Tibial artery (tissue), 4 donors: Measurements from ENCODE around the gene NCKAP5.

ENCODE experiments used
- DNase-seq, 2 donors: peaks; one replicate each; pipeline ENCODE4 v3.0.0-alpha.2; 2019
- H3K27ac ChIP-seq, 2 donors: fragments of 200-600 bp; sonication (generic) in 1 of 2; 1 replicate in 1 of 2; 2 replicates in 1 of 2; pipeline ENCODE4 v1.5.1; 2018 to 2019; ENCODE audit warnings: mild to moderate bottlenecking in 1 of 2
- H3K27me3 ChIP-seq, 2 donors: fragments of 200-600 bp; sonication (generic) in 1 of 2; one replicate each; pipeline versions ENCODE4 v1.5.1 to v1.6.0; 2016 to 2019
- H3K36me3 ChIP-seq, 3 donors: fragments of 200-600 bp; sonication (generic) in 2 of 3; one replicate each; pipeline ENCODE4 v1.5.1; 2016 to 2019; ENCODE audit warnings: mild to moderate bottlenecking in 2 of 3
- H3K4me1 ChIP-seq, 4 donors: fragments of 200-600 bp; sonication (generic) in 2 of 4; 1 replicate in 3 of 4; 2 replicates in 1 of 4; pipeline ENCODE4 v1.5.1; 2016 to 2019
- H3K4me3 ChIP-seq, 2 donors: fragments of 200-600 bp; sonication (generic) in 1 of 2; 1 replicate in 1 of 2; 2 replicates in 1 of 2; pipeline ENCODE4 v1.5.1; 2018 to 2019; ENCODE audit warnings: mild to moderate bottlenecking in 2 of 2
- H3K9me3 ChIP-seq, 3 donors: fragments of 200-600 bp; sonication (generic) in 1 of 3; one replicate each; pipeline ENCODE4 v1.5.1; 2016 to 2019
- CTCF ChIP-seq, 2 experiments: fragments of 200-600 bp in 1 of 2; fragments of 450-650 bp in 1 of 2; IDR thresholded peaks; one replicate each; pipeline ENCODE4 v1.5.1; 2017 to 2019; ENCODE audit warnings: antibody characterized with exemption in 2 of 2, mild to moderate bottlenecking in 1 of 2, moderate library complexity in 1 of 2
- intact Hi-C: fragments of 100-400 bp; cut with DNase I; formaldehyde crosslinking; loops from one replicate; pipeline ENCODE4 v1.15.0; 2023; ENCODE audit warnings: low total_unique reads

NCKAP5 gene

GRCh38 chr2:133509777-133510176 lies 58.5 kb downstream of the NCKAP5 start:
- TF ChIP-seq CTCF (IDR thresholded peaks at IDR 0.05) = no peak
- no peak overlapping the region for H3K27ac ChIP-seq
- H3K36me3 ChIP-seq = no peaks in the 10 kb centered on the region
- intact Hi-C loops = no loop called here
- H3K9me3 ChIP-seq = no peaks in the 10 kb centered on the region
- H3K27me3 ChIP-seq = peaks cover 0 to 2% of the 10 kb centered on the region in 2 donors
- DNase-seq = no peak
- no peak overlapping the region for H3K4me3 ChIP-seq
- peaks cover 0 to 10% (median 4%) of the 10 kb centered on the region in 4 donors for H3K4me1 ChIP-seq

GRCh38 chr2:133508546-133509165 lies 59.6 kb downstream of the NCKAP5 start:
- no peaks in the 10 kb centered on the region for H3K36me3 ChIP-seq
- H3K4me3 ChIP-seq = no peak overlapping the region
- no peak overlapping the region for H3K27ac ChIP-seq
- H3K9me3 ChIP-seq = no peaks in the 10 kb centered on the region
- peaks cover 0 to 2% of the 10 kb centered on the region in 2 donors for H3K27me3 ChIP-seq
- no peak for TF ChIP-seq CTCF (IDR thresholded peaks at IDR 0.05)
- intact Hi-C loops = no loop called here
- DNase-seq = no peak
- peaks cover 0 to 19% (median 8%) of the 10 kb centered on the region in 4 donors for H3K4me1 ChIP-seq

GRCh38 chr2:133506996-133507395 lies 61.3 kb downstream of the NCKAP5 start:
- no peak overlapping the region for H3K27ac ChIP-seq
- intact Hi-C loops = no loop called here
- H3K36me3 ChIP-seq = no peaks in the 10 kb centered on the region
- no peak for TF ChIP-seq CTCF (IDR thresholded peaks at IDR 0.05)
- DNase-seq = no peak
- H3K9me3 ChIP-seq = no peaks in the 10 kb centered on the region
- H3K4me1 ChIP-seq = peaks cover 0 to 19% (median 8%) of the 10 kb centered on the region in 4 donors
- no peak overlapping the region for H3K4me3 ChIP-seq
- peaks cover 0 to 2% of the 10 kb centered on the region in 2 donors for H3K27me3 ChIP-seq

GRCh38 chr2:133504566-133505505 lies 63.4 kb downstream of the NCKAP5 start:
- Histone ChIP-seq H3K27me3 (no peaks in the 10 kb centered on the region), H3K27ac (no peak overlapping the region), H3K4me3 (no peak overlapping the region), H3K36me3 (no peaks in the 10 kb centered on the region), H3K9me3 (no peaks in the 10 kb centered on the region), H3K4me1 (peaks cover 0 to 19% (median 8%) of the 10 kb centered on the region in 4 donors)
- TF ChIP-seq CTCF (IDR thresholded peaks at IDR 0.05) = no peak
- peak; percentile 25 to 64 for DNase-seq
- intact Hi-C loops = no loop called here

- H3K4me1 ChIP-seq = peaks cover 0 to 19% (median 8%) of the 10 kb centered on the region in 4 donors
- no peaks in the 10 kb centered on the region for H3K36me3 ChIP-seq
- intact Hi-C loops = no loop called here
- no peaks in the 10 kb centered on the region for H3K9me3 ChIP-seq
- no peak overlapping the region for H3K4me3 ChIP-seq
- H3K27me3 ChIP-seq = no peaks in the 10 kb centered on the region
- no peak for DNase-seq
- TF ChIP-seq CTCF (IDR thresholded peaks at IDR 0.05) = no peak
- no peak overlapping the region for H3K27ac ChIP-seq
Observed at GRCh38 chr2:133503927-133504326, 64.3 kb downstream of the NCKAP5 start.
